Panc1 (cell line): Measurements from ENCODE around the gene GPLD1. TPM values are rescaled to one million over a fixed set of nuclear protein-coding genes. Genes with fewer than 3 reads are reported as not detected.

Experiments used
- ATAC-seq: fragments of 200-7000 bp; cut with Tn5 transposase; 2 replicates; pipeline ENCODE4 v1.9.1; 2020; ENCODE audit warnings: mild to moderate bottlenecking, moderate library complexity
- BruUV-seq: library from RNA; stranded (reverse); fragments of 400-500 nt; replicated peaks from 2 replicates; lab custom pipeline; 2021; lab: Mats Ljungman, UMichigan
- CTCF ChIA-PET: fragments of 300-600 bp; sonication (Branson Sonifier 250); formaldehyde crosslinking; loops from one replicate; lab custom pipeline; 2022; ENCODE audit warnings: antibody characterized with exemption; lab: Charles Lee
- POLR2A ChIA-PET: fragments of 300-600 bp; sonication (Branson Sonifier 250); formaldehyde crosslinking; loops from one replicate; lab custom pipeline; 2022; ENCODE audit warnings: antibody characterized with exemption; lab: Charles Lee
- DNase-seq: peaks from one replicate; pipeline ENCODE4 v3.0.0-alpha.2; 2010; ENCODE audit warnings: low read depth, low spot score
- H3K27ac ChIP-seq: 2 replicates; pipeline ENCODE4 v1.5.1; 2011; ENCODE audit warnings: mild to moderate bottlenecking, low read length, inconsistent platforms
- H3K27me3 ChIP-seq: fragments of 200-500 bp; sonication (Bioruptor generic); 2 replicates; pipeline ENCODE4 v1.6.0; 2014; ENCODE audit warnings: low read length, inconsistent platforms; ENCODE audit not compliant: control insufficient read depth, insufficient read depth
- H3K36me3 ChIP-seq: fragments of 200-500 bp; sonication (Bioruptor generic); 2 replicates; pipeline ENCODE4 v1.5.1; 2014; ENCODE audit warnings: inconsistent platforms, mild to moderate bottlenecking, low read length, moderate library complexity; ENCODE audit not compliant: control insufficient read depth, insufficient read depth
- H3K4me1 ChIP-seq: 2 replicates; pipeline ENCODE4 v1.5.1; 2011; ENCODE audit warnings: inconsistent platforms, mild to moderate bottlenecking, low read length, moderate library complexity; ENCODE audit not compliant: control insufficient read depth, insufficient read depth
- H3K4me3 ChIP-seq, 2 experiments: 2 replicates each; pipeline ENCODE4 v1.5.1; 2011 to 2012; ENCODE audit warnings: low read depth in 2 of 2, low read length in 2 of 2, mild to moderate bottlenecking in 2 of 2, inconsistent platforms in 1 of 2, moderate library complexity in 1 of 2
- H3K9me3 ChIP-seq: fragments of 200-500 bp; sonication (Bioruptor generic); 2 replicates; pipeline ENCODE4 v1.5.1; 2014; ENCODE audit warnings: low read depth, mild to moderate bottlenecking, inconsistent platforms, low read length, moderate library complexity; ENCODE audit not compliant: control insufficient read depth, insufficient read depth
- CTCF ChIP-seq: fragments of 450-650 bp; IDR thresholded peaks from 2 replicates; pipeline ENCODE4 v1.5.1; 2017; ENCODE audit warnings: mild to moderate bottlenecking
- POLR2AphosphoS5 ChIP-seq: IDR thresholded peaks from 2 replicates; pipeline ENCODE4 v1.6.1; 2012; ENCODE audit warnings: mild to moderate bottlenecking, low read depth, low read length, moderate library complexity
- REST ChIP-seq, 2 experiments: IDR thresholded peaks; 2 replicates each; pipeline ENCODE4 v1.6.1; 2011 to 2012; ENCODE audit warnings: low read depth in 2 of 2, control low read depth in 1 of 2, low read length in 1 of 2, mild to moderate bottlenecking in 1 of 2, moderate library complexity in 1 of 2; ENCODE audit not compliant: insufficient read depth in 1 of 2
- SIN3A ChIP-seq: IDR thresholded peaks from 2 replicates; pipeline ENCODE4 v1.6.1; 2012; ENCODE audit warnings: low read depth, mild to moderate bottlenecking, low read length, moderate library complexity, borderline replicate concordance; ENCODE audit not compliant: insufficient read depth
- TCF7L2 ChIP-seq: IDR thresholded peaks from 2 replicates; pipeline ENCODE4 v1.6.1; 2011; ENCODE audit warnings: mild to moderate bottlenecking, low read depth, low read length, inconsistent platforms
- in situ Hi-C: cut with HindIII; loops from 2 replicates; pipeline ENCODE4 v1.10.0; 2016; ENCODE audit warnings: low sequenced_read_pairs, low pct_unique_long_range_greater_than_20kb
- intact Hi-C: fragments of 100-400 bp; cut with micrococcal nuclease; formaldehyde crosslinking; loops from one replicate; pipeline ENCODE4 v1.10.0; 2022; ENCODE audit not compliant: unreplicated experiment
- total RNA-seq: library from RNA; stranded (reverse); gene quantifications from one replicate; pipeline ENCODE4 v1.2.1, GENCODE V29; 2021; ENCODE audit not compliant: unreplicated experiment

The GPLD1 gene
- total RNA-seq, 1 experiment from 2014 or later: 0.98 TPM

GRCh38 chr6:24464253-24465038 is 24.9 kb downstream of the GPLD1 start:
- Histone ChIP-seq H3K9me3 (no peaks in the 10 kb centered on the region), H3K4me3 (no peak overlapping the region), H3K36me3 (no peaks in the 10 kb centered on the region), H3K4me1 (no peaks in the 10 kb centered on the region), H3K27ac (no peak overlapping the region), H3K27me3 (peaks cover 3% of the 10 kb centered on the region)
- no peak for ATAC-seq
- TF ChIP-seq SIN3A (no peak), TCF7L2 (no peak)
- intact Hi-C loops (no loop called here), in situ Hi-C loops (no loop called here)
- ChIA-PET CTCF (no interaction called here), POLR2A (no interaction called here)
- no TSS peak for BruUV-seq
- DNase-seq: no peak

GRCh38 chr6:24460966-24461365 is 28.4 kb downstream of the GPLD1 start:
- Histone ChIP-seq H3K4me1 (no peaks in the 10 kb centered on the region), H3K36me3 (no peaks in the 10 kb centered on the region), H3K9me3 (no peaks in the 10 kb centered on the region), H3K27me3 (no peaks in the 10 kb centered on the region; the same call in 1 of the 2 replicates), H3K27ac (no peak overlapping the region), H3K4me3 (no peak overlapping the region)
- intact Hi-C loops: no loop called here
- CTCF ChIA-PET: no interaction called here
- no peak for DNase-seq
- POLR2A ChIA-PET: no interaction called here
- TF ChIP-seq CTCF (no peak), REST (IDR thresholded peaks at IDR 0.05; ENCODE audit: insufficient read depth in 1 of 2, low read depth in 2 of 2, low read length in 1 of 2) (no peak), TCF7L2 (no peak), POLR2AphosphoS5 (no peak), SIN3A (no peak)
- in situ Hi-C loops: no loop called here
- no TSS peak for BruUV-seq
- no peak for ATAC-seq

GRCh38 chr6:24458941-24459340 is 30.4 kb downstream of the GPLD1 start:
- no peak for DNase-seq
- Histone ChIP-seq H3K27ac (no peak overlapping the region), H3K4me3 (no peak overlapping the region), H3K36me3 (no peaks in the 10 kb centered on the region), H3K4me1 (no peaks in the 10 kb centered on the region), H3K9me3 (no peaks in the 10 kb centered on the region), H3K27me3 (no peaks in the 10 kb centered on the region; the same call in 1 of the 2 replicates)
- in situ Hi-C loops: no loop called here
- no peak for ATAC-seq
- ChIA-PET CTCF (interaction anchor here (0.7 kb wide), 1 partner anchor 35 kb away, joined by 4 read pairs; no protein-coding TSS in a partner anchor), POLR2A (no interaction called here)
- TF ChIP-seq REST (IDR thresholded peaks at IDR 0.05; ENCODE audit: insufficient read depth in 1 of 2, low read depth in 2 of 2, low read length in 1 of 2): no peak
- TF ChIP-seq CTCF: no peak
- no peak for TF ChIP-seq SIN3A
- TF ChIP-seq TCF7L2: no peak
- TF ChIP-seq POLR2AphosphoS5: no peak
- intact Hi-C loops: no loop called here
- BruUV-seq: no TSS peak
